IPS DF 4.7 (cell line): ENCODE results near the gene RNF135.
A peak's percentile ranks its signal among the peaks of the same experiment; 100 is the strongest.
"Not testable (repeated sequence)": the region's sequence is repeated elsewhere in the genome, so short reads cannot be mapped to it uniquely, and the experiment has no call there.

Experiments
- DNase-seq: peaks from one replicate; pipeline ENCODE4 v3.0.0-alpha.2; 2013; ENCODE audit warnings: low spot score; ENCODE audit errors: extremely low read depth

Gene RNF135

DNA sequence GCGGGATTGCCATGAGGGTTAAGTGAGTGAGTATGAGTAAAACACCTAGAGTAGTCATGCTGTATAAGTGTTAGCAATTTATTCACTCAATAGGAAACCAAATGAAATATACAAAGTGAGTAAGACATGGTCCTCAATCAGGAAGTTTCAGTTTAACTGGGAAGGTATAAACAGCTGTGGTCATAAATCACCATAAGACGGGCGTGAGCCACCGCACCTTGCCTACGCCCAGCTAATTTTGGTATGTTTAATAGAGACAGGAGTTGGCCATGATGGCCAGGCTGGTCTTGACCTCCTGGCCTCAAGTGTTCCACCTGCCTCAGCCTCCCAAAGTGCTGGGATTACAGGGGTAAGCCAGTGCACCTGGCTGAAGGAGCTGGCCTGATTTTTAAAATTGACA is 27.0 kb downstream of the RNF135 start:
- DNase-seq: no peak

DNA sequence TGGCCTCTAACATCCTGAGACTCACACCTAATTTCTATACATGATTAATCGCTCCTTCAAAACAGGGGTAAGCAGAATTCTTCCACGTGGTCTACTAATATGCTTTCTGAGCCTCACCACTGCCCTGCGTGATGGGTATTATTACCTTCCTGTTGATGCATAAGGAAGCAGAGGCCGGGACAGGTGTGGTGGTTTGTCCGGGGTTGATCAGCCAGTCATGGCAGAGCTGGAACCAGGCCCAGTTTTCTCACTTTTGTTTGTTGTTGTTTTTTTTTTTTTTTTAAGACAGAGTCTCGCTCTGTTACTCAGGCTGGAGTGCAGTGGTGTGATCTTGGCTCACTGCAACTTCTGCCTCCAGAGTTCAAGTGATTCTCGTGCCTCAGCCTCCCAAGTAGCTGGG is 31.2 kb downstream of the RNF135 start:
- DNase-seq: no peak

DNA sequence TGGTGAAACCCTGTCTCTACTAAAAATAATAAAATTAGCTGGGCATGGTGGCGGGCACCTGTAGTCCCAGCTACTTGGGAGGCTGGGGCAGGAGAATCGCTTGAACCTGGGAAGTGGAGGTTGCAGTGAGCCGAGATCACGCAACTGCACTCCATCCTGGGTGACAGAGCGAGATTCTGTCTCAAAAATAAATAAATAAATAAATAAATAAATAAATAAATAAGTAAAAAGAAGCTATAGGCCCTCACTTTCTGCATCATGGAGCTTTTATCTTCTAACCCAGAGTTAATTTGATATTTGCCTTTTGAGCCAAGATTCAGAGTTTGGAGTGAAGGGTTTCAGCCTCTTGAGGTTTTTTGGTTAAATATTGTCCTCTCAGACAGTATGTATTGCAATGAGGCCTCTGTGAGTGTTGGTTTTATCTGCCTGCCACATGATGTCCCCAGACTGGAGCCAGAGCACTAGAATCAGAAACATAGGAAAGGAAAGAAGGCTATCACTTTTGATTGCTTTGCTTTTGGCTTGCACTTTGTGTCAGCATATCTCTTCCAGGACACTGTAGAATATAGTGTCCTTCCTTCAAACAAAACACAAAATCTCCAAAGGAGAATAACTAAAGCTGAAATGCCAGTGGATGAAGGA is 32.5 kb downstream of the RNF135 start:
- DNase-seq: no peak

DNA sequence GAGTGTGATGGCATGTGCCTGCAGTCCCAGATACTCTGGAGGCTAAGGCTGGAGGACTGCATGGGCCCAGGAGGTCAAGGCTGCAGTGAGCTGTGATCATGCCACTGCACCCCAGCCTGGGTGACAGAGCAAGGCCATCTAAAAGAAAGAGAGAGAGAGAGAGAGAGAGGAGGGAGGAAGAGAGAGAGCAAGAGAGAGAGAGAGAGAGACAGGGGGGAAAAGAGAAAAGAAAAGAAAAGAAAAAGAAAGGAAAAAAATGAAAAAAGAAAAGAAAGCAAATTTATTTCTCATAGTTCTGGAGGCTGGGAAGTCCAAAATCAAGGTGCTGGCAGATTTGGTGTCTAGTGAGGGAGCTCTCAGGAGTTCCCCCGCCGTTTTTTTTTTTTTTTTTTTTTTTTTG is 33.3 kb downstream of the RNF135 start:
- no peak for DNase-seq

DNA sequence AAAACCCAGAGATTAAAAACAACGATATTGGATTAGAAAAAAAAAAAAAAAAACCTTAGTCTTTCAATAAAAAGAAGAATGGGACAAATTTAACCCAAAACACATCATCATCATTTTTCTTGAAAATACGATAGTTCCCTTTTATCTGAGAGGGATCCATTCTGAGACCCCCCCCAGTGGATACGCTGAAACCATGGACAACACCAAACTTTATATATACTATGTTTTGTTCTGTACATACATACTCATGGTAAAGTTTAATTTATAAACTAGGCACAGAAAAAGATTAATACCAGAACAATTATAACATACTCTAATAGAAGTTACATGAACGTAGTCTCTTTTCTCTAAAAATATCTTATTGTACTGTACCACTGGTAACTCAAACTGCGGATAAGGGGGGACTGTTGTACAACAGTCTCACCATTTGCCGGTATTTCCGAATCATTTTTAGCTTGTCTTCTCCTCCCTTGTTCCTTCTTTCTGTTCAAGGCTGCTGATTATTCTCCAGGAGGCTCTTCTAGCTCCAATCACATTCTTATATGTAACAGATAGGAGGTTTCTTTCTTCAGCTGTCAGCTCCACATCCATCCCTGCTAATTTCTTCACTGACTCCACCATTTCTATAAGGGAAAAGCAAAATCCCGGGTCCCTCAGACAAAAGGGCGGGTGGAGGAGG is 37.0 kb downstream of the RNF135 start:
- no peak for DNase-seq

DNA sequence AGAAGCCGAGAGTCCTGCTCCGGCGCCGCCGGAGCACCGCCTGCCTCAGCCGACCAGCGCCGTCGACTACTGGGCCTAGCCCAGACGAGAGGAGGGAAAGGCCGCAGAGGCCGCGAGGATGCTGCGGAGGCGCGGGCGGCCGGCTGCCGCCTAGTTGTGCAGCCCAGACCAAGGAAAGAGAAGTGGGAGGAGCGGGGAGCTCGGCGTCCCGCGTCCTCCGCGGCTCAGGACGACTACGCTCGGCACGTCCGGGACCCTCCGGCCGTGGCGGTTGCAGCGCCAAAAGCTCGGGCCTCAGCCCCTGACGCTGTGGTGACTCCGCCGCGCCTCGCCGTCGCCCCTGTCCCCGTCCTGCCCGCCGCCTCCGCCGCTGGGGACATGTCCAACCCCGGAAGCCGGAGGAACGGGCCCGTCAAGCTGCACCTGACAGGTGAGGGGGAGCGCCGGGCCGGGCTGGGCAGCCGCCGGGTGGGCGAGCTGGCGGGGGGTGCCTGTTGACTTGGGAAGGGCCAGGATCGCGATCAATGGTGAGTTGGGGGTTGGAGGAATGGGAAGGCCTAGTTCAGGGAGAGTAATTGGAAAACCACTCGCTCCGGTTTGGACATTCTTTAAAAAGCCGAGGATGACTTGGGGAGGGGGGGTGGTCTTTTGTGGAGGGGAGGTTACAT is 37.7 kb downstream of the RNF135 start:
- peak; percentile 22 for DNase-seq

DNA sequence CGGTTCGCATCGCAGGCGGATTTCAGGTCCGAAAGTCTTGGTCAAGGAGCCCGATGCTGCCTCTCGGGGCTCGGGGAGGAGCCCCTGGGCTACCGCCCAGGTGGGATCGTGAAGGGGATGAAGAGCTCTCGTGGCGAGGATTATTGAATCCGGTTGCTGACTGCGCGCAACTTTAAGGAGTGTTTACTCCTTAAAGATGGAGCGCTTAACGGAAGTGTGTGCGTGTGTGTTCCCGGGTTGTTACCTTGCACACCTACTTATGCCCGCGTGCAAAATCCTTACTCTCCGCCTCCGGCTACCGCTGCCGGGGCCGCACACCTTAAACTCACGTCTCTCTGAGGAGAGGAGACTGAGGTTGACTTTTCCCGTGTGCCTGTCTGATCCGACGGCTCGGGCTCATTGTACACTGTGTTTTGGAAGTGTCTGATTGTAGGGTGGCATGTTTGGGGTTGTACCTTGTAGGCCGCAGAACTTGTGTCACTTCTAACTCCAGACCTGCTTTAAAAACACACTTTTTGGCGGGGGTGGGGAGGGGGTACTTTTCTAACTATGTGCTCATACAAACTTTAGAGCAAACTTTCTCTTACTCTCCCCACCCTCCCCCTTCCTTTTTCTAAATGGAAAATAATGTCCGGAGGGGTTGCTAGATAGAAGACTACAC is 38.3 kb downstream of the RNF135 start:
- not testable (repeated sequence) for DNase-seq

DNA sequence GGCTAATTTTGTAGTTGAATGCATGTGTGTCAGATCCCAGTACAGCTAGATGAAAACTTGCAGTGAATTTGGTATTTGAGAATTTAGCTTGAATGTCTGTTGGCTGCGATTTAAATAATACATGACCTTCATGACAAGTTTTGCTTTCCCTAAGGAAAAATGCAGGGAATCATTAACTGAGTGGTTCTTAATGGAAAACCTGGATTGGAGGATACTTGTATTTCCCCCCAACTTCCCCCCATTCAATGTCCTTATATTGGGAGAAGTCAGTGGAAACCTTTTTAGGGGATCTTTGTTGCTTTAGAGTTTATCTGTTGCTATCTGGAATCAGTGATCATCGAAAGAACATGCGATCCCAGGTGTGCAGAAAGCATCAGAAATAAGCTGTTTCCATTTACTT is 39.2 kb downstream of the RNF135 start:
- DNase-seq: not testable (repeated sequence)

DNA sequence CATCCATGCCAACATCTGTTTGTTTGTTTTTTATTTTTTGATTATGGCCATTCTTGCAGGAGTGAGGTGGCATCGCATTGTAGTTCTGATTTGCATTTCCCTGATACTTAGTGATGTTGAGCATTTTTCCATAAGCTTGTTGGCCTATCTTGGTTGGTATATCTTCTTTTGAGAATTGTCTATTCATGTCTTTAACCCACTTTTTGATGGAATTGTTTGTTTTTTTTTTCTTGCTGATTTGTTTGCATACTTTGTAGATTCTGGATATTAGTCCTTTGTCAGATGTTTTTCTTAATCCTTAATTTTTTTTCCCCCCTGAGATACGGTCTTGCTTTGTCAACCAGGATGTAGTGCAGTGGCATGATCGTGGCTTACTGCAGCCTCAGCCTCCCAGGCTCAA is 43.0 kb downstream of the RNF135 start:
- DNase-seq: no peak

DNA sequence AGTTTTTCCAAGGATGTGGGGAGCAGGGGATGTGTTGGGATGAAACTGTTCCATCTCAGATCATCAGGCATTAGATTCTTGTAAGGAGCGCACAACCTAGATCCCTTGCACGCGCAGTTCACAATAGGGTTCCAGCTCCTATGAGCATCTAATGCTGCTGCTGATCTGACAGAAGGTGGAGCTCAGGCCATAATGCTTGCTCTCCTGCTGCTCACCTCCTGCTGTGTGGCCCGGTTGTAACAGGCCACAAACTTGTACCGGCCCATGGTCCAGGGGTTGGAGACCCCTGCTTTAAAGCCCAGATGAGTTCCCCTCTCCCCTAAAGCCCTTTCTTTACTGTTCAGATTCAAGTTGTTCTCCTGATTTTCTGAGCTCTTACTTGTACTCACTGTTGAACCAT is 44.8 kb downstream of the RNF135 start:
- no peak for DNase-seq

DNA sequence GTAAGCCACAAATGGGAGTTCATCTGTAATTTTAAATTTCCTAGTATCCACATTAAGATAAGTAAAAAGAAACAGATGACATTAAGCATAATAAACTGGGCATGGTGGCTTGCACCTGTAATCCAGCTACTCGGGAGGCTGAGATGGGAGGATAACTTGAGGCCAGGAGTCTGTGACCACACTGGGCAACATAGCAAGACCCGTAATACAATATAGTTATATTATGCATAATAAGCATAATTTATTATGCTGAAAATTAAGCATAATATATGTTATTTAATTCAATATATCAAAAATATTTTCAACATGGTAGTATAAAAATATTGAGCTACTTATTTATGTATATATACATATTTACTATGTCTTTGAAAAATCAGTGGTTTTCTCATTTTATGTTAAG is 48.2 kb downstream of the RNF135 start:
- DNase-seq: no peak

DNA sequence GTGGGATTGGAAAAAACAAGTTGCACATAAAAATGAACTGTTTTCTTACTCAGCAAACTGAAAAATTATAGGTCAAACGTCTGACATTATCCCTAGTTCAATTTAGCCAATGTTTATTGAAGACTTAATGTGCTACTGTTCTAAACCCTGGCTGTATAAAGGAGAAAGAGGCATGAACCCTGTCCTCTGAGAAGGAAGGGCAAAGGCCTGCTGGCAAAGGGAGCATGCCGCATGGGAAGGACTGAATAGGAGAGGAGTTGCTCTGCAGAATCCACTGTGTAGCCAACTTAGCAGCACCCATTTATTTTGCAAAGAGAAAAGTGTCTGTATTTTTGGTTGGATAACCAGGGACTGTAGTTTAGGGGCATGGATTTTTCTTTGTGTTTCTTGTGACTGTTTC is 52.3 kb downstream of the RNF135 start:
- DNase-seq: not testable (repeated sequence)

DNA sequence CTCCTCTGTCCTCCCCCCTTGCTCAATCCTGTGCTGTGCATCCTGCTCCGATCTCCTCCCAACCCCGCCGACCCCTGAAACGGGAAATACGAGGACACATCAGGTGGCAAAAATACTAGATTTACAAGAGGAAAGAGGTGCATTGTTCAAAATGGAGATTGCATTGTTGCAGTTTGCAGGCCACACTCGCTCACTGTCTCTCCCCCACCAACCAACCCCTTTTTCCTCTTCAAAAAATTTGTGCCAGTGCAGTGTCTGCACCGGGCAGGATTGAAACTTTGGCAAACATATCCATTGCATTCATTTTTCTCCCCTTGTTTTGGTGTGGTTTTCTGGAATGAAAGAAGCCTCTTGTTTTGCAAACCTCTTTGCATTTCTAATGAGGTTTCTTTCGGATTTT is 61.0 kb downstream of the RNF135 start:
- no peak for DNase-seq

DNA sequence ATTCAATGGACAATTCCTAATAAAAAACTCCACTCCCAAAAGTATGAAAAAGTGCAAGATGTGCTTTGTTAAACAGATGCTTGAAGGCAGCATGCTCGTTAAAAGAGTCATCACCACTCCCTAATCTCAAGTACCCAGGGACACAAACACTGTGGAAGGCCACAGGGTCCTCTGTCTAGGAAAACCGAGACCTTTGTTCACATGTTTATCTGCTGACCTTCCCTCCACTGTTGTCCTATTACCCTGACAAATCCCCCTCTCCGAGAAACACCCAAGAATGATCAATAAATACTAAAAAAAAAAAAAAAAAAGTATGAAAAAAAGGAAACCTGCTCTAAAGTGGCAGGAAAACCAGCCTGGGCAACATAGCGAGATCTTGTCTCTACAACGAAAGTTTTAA is 64.8 kb downstream of the RNF135 start:
- DNase-seq: not testable (repeated sequence)

DNA sequence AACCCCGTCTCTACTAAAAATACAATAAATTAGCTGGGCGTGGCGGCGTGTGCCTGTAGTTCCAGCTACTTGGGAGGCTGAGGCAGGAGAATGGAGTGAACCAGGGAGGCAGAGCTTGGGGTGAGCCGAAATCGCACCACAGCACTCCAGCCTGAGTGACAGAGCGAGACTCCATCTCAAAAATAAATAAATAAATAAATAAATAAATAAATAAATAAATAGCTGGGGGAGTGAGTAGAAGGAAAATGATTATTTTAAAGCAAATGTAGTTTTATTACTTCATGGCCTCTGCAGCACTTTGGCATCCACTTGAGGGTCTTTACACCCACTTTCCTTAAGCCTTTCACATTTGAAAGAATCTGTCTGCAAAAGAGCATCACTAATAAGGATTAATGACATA is 70.0 kb downstream of the RNF135 start:
- not testable (repeated sequence) for DNase-seq

DNA sequence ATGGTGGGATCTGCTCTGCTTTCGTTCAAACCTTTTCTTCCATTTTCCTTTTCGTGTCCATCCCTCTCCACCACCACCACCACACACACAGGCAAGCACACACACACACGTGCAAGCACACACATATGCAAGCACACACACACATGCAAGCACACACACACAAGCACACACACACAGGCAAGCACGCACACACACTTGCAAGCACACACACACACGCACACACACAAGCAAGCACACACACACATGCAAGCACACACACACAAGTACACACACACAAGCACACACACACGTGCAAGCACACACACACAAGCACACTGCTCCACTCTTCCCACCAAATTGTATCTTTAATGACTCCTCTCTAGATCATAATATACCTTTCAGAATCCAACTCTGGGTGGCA is 71.5 kb downstream of the RNF135 start:
- DNase-seq: not testable (repeated sequence)

DNA sequence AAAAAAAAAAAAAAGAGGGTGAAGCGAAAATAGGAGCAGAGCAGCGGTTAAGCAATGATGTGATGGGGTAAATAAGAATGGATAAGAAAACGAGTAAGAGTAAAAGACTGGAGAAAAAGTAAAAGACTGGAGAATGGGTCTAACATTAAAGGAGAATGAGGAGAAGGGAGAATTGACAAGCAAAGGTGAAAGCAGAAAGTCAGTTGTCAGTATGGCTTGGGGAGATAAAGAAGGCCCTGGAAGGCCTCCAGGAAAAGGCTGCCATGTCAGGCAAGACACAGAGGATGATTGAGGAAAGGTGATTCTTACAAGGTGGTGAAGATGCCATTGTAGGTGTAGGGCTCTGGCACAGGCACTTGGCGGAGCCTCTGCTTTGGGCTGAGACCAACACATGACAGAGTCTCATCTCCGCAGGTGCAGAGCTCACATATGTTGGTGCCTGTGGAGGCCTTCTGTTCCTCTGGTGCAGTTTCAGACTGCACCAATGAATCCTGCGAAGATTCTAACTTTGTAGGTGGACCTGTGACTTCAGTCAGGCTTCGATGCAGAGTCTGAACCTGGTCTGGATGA is 76.1 kb downstream of the RNF135 start:
- not testable (repeated sequence) for DNase-seq

DNA sequence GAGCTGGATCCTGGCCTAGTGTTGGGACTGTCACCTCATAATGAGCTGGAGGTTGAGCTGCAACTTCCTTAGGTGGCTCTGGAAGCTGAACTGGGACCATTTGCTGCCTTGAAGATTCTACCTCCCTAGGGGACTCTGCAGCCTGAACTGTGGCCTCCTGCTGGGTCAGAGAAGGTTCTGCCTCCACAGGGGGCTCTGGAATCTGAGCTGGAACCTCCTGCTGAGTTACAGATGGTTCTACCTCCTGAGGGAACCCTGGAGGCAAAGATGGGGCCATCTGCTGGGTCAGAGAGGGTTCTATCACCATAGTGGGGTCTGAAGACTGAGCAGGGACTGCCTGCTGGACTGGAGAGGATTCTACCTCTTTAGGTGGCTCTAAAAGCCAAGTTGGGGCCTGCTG is 77.3 kb downstream of the RNF135 start:
- DNase-seq: no peak

DNA sequence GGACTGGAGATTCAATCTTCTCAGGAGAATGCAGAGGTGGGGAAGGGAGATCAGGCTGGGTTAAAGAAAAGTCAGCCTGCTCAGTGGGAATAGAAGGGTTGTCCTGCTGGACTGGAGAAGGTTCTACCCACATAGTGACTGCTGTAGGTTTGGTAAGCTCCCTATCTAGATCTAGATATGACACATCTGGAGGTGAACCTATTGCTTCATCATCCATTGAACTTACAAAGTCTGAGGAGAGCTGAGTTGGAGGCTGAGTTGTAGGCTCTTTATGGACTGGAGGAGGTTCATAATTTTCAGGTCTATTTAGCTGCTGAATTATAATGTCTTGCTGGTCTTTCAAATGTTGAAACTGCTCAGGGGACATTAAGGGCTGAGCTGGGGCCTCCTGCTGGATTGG is 77.9 kb downstream of the RNF135 start:
- no peak for DNase-seq
